ENCODE data around the gene RTP5. TPM values are rescaled to one million over a fixed set of nuclear protein-coding genes. Genes with fewer than 3 reads are reported as not detected.

RTP5 gene
- total RNA-seq, 1 donor from 2014 or later = not detected

DNA sequence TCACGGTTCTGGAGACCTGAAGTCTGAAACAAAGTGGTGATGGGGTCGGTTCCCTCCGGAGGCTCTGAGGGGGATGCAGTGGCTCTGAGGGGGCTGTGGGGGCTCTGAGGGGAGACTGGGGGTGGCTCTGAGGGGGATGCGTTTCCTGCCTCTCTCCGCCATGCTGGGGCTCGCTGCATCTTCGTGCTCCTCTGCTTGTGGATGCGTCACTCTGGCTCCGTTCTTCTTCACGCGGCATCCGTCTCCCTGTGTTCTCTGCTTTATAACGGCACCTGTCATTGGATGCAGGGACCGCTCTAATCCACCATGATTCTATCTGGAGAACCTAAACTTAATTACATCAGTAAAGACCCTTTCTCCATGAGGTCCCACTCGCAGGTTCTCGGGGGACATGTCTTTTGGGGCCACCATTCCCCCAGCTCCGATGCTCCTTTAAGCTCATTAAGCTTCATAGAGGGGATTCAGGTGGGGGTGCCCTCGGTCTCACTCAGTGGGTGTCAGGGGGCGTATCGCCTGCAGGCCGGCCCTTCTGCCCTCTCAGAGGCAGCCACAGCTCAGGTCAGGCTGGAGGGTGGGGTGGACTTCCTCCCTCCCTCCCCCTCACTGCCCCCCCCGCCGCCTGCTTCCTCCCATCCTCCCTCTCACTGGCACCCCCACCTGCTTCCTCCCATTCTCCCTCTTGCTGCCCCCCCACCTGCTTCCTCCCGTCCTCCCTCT is 18.4 kb downstream of the RTP5 start:
- intact Hi-C loops (cut with micrococcal nuclease) = no loop called here
- no peaks in the 10 kb centered on the region for H3K36me3 ChIP-seq

GRCh38 chr2:241888641-241889040 is 19.1 kb downstream of the RTP5 start:
- no peak for DNase-seq
- Histone ChIP-seq H3K4me1 (no peaks in the 10 kb centered on the region), H3K9me3 (replicated peaks) (no peaks in the 10 kb centered on the region), H3K4me3 (no peak overlapping the region), H3K27me3 (ENCODE audit: low read depth) (no peaks in the 10 kb centered on the region), H3K27ac (replicated peaks) (no peak overlapping the region), H3K36me3 (no peaks in the 10 kb centered on the region)
- intact Hi-C loops (cut with micrococcal nuclease) = no loop called here
- TF ChIP-seq, protein P1, sequence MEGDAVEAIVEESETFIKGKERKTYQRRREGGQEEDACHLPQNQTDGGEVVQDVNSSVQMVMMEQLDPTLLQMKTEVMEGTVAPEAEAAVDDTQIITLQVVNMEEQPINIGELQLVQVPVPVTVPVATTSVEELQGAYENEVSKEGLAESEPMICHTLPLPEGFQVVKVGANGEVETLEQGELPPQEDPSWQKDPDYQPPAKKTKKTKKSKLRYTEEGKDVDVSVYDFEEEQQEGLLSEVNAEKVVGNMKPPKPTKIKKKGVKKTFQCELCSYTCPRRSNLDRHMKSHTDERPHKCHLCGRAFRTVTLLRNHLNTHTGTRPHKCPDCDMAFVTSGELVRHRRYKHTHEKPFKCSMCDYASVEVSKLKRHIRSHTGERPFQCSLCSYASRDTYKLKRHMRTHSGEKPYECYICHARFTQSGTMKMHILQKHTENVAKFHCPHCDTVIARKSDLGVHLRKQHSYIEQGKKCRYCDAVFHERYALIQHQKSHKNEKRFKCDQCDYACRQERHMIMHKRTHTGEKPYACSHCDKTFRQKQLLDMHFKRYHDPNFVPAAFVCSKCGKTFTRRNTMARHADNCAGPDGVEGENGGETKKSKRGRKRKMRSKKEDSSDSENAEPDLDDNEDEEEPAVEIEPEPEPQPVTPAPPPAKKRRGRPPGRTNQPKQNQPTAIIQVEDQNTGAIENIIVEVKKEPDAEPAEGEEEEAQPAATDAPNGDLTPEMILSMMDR (IDR thresholded peaks at IDR 0.05; ENCODE audit: borderline replicate concordance) = no peak

More for the DNA sequence above, 18.4 kb downstream of the RTP5 start:
- no peak for DNase-seq
- Histone ChIP-seq H3K27me3 (ENCODE audit: low read depth) (no peaks in the 10 kb centered on the region), H3K4me3 (no peak overlapping the region), H3K4me1 (peaks cover 4% of the 10 kb centered on the region), H3K9me3 (replicated peaks) (no peaks in the 10 kb centered on the region), H3K27ac (replicated peaks) (no peak overlapping the region)
- TF ChIP-seq, protein P1 (IDR thresholded peaks at IDR 0.05; ENCODE audit: borderline replicate concordance) = no peak

- H3K9me3 ChIP-seq (replicated peaks) = no peaks in the 10 kb centered on the region
- no peaks in the 10 kb centered on the region for H3K36me3 ChIP-seq
- H3K27ac ChIP-seq (replicated peaks) = no peak overlapping the region
- intact Hi-C loops (cut with micrococcal nuclease) = no loop called here
- no peak for DNase-seq
- H3K4me3 ChIP-seq = no peak overlapping the region
- no peaks in the 10 kb centered on the region for H3K27me3 ChIP-seq (ENCODE audit: low read depth)
- no peaks in the 10 kb centered on the region for H3K4me1 ChIP-seq
- TF ChIP-seq, protein P1 (IDR thresholded peaks at IDR 0.05; ENCODE audit: borderline replicate concordance) = no peak
Observed at GRCh38 chr2:241890524-241891235, 21.2 kb downstream of the RTP5 start.

DNA sequence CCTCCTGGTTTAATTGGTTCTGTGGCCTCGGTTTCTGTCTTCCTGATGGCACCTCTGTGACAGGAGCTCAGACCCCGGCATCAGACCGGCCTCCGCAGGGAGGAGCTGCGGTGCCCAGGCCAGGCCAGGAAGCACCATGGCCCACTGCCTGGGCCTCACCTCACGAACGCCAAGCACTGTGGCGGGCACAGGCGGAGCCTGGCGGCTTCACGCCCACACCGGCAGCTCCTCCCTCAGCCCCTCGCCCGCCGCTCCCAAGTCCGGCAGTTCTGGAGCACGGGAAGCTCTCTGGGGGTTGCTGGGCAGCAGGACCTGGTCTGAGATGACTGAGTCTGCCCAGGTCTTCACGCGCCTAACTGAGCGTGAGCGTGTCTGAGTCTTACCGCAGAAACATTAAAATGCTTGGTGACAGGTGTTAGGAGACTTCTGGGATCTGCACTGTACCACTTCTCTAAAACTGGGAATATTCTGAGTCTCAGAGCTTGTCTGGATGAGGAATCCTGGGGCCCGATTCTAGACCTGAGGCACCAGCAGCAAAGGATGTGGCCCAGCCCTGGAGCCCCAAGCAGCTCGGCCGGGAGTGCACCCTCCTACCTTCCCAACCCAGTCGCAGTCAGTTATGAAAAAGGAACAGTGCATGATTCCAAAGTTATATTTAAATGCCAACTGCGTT is 21.9 kb downstream of the RTP5 start:
- Histone ChIP-seq H3K4me3 (no peak overlapping the region), H3K9me3 (replicated peaks) (no peaks in the 10 kb centered on the region), H3K27ac (replicated peaks) (no peak overlapping the region), H3K36me3 (no peaks in the 10 kb centered on the region), H3K4me1 (no peaks in the 10 kb centered on the region), H3K27me3 (ENCODE audit: low read depth) (no peaks in the 10 kb centered on the region)
- DNase-seq = no peak
- TF ChIP-seq, protein P1 (IDR thresholded peaks at IDR 0.05; ENCODE audit: borderline replicate concordance) = no peak
- intact Hi-C loops (cut with micrococcal nuclease) = no loop called here

GRCh38 chr2:241891988-241892298 is 22.4 kb downstream of the RTP5 start:
- H3K36me3 ChIP-seq = no peaks in the 10 kb centered on the region
- no peak for DNase-seq
- no peaks in the 10 kb centered on the region for H3K4me1 ChIP-seq
- no peak overlapping the region for H3K4me3 ChIP-seq
- H3K27ac ChIP-seq (replicated peaks) = no peak overlapping the region
- TF ChIP-seq, protein P1 (IDR thresholded peaks at IDR 0.05; ENCODE audit: borderline replicate concordance) = no peak
- no peaks in the 10 kb centered on the region for H3K27me3 ChIP-seq (ENCODE audit: low read depth)
- intact Hi-C loops (cut with micrococcal nuclease) = no loop called here
- H3K9me3 ChIP-seq (replicated peaks) = no peaks in the 10 kb centered on the region
